PC-9 (cell line): ENCODE measurements around the gene PPY. TPM values are rescaled to one million over a fixed set of nuclear protein-coding genes. Genes with fewer than 3 reads are reported as not detected.
A peak's percentile ranks its signal among the peaks of the same experiment; 100 is the strongest.

Experiments
- BruUV-seq: library from RNA; stranded (reverse); fragments of 400-500 nt; replicated peaks from 2 replicates; lab custom pipeline; 2021; lab: Mats Ljungman, UMichigan
- CTCF ChIA-PET: fragments of 300-600 bp; sonication (Branson Sonifier 250); formaldehyde crosslinking; loops from one replicate; lab custom pipeline; 2022; ENCODE audit warnings: antibody characterized with exemption; lab: Charles Lee
- POLR2A ChIA-PET: fragments of 300-600 bp; sonication (Branson Sonifier 250); formaldehyde crosslinking; loops from one replicate; lab custom pipeline; 2022; ENCODE audit warnings: antibody characterized with exemption; ENCODE audit not compliant: unreplicated experiment; lab: Charles Lee
- DNase-seq, 2 experiments: peaks; one replicate each; pipeline versions ENCODE4 v3.0.0 to v3.0.0-alpha.2; 2015 to 2022; ENCODE audit warnings: mixed read lengths in 1 of 2
- H2AFZ ChIP-seq: fragments of 200-600 bp; sonication (generic); 2 replicates; pipeline ENCODE4 v1.8.1; 2017; ENCODE audit warnings: antibody characterized with exemption
- H3F3A ChIP-seq: fragments of 200-600 bp; sonication (generic); 2 replicates; pipeline ENCODE4 v1.8.1; 2017; ENCODE audit warnings: antibody characterized with exemption, mild to moderate bottlenecking, low read depth; ENCODE audit not compliant: insufficient read depth
- H3K27ac ChIP-seq: fragments of 200-600 bp; sonication (generic); 2 replicates; pipeline ENCODE4 v1.6.1; 2016; ENCODE audit warnings: mixed run types
- H3K27me3 ChIP-seq: fragments of 200-600 bp; sonication (generic); 2 replicates; pipeline ENCODE4 v1.6.1; 2016; ENCODE audit warnings: low read depth, mixed run types; ENCODE audit not compliant: insufficient read depth
- H3K36me3 ChIP-seq: fragments of 200-600 bp; sonication (generic); 2 replicates; pipeline ENCODE4 v1.6.1; 2016; ENCODE audit warnings: low read depth, mixed run types
- H3K4me1 ChIP-seq: fragments of 200-600 bp; sonication (generic); replicated peaks from 2 replicates; pipeline ENCODE4 v1.6.1; 2016; ENCODE audit warnings: mixed run types; ENCODE audit not compliant: insufficient read depth
- H3K4me2 ChIP-seq: fragments of 200-600 bp; sonication (generic); 2 replicates; pipeline ENCODE4 v1.6.1; 2017; ENCODE audit warnings: mixed run types
- H3K4me3 ChIP-seq: fragments of 200-600 bp; sonication (generic); 2 replicates; pipeline ENCODE4 v1.6.1; 2016; ENCODE audit warnings: mixed run types
- H3K79me2 ChIP-seq: fragments of 200-600 bp; sonication (generic); 2 replicates; pipeline ENCODE4 v1.6.1; 2017; ENCODE audit warnings: low read depth, mixed run types
- H3K9me2 ChIP-seq: fragments of 200-600 bp; sonication (generic); 2 replicates; pipeline ENCODE4 v1.8.1; 2017; ENCODE audit warnings: mild to moderate bottlenecking; ENCODE audit not compliant: insufficient read depth
- H3K9me3 ChIP-seq: fragments of 200-600 bp; sonication (generic); 2 replicates; pipeline ENCODE4 v1.8.1; 2016; ENCODE audit warnings: low read depth; ENCODE audit not compliant: insufficient read depth
- H4K20me1 ChIP-seq: fragments of 200-600 bp; sonication (generic); 2 replicates; pipeline ENCODE4 v1.8.1; 2017; ENCODE audit not compliant: insufficient read depth
- CTCF ChIP-seq: fragments of 200-600 bp; sonication (generic); conservative IDR thresholded peaks from 2 replicates; pipeline ENCODE4 v1.6.1; 2017; ENCODE audit warnings: mixed run types, antibody characterized with exemption, mild to moderate bottlenecking, moderate library complexity
- EZH2 ChIP-seq: fragments of 200-600 bp; sonication (generic); IDR thresholded peaks from 2 replicates; pipeline ENCODE4 v1.8.0; 2017; ENCODE audit warnings: antibody characterized with exemption, low read depth
- intact Hi-C: fragments of 100-400 bp; cut with micrococcal nuclease; formaldehyde crosslinking; loops from one replicate; pipeline ENCODE4 v1.10.0; 2022; ENCODE audit not compliant: unreplicated experiment
- total RNA-seq: library from RNA; stranded (reverse); gene quantifications from 2 replicates; pipeline ENCODE4 v1.2.3, GENCODE V29; 2021

The PPY gene
- total RNA-seq, 1 experiment from 2014 or later = not detected

- BruUV-seq = no TSS peak
- peaks cover 23% of the 10 kb centered on the region for H3K27me3 ChIP-seq
- peaks cover 6% of the 10 kb centered on the region; the same call in 1 of the 2 replicates for H3K4me1 ChIP-seq
- no peak overlapping the region for H3K27ac ChIP-seq
- H3K79me2 ChIP-seq = no peaks in the 10 kb centered on the region
- no peaks in the 10 kb centered on the region for H4K20me1 ChIP-seq
- no peak for DNase-seq
- H3K4me3 ChIP-seq = no peak overlapping the region
- POLR2A ChIA-PET = no interaction called here
- H3K36me3 ChIP-seq = no peaks in the 10 kb centered on the region
- intact Hi-C loops = no loop called here
- H3K9me3 ChIP-seq = no peaks in the 10 kb centered on the region
- no peaks in the 10 kb centered on the region for H3K9me2 ChIP-seq
- H2AFZ ChIP-seq = no peak overlapping the region
- H3K4me2 ChIP-seq = no peak overlapping the region
- TF ChIP-seq EZH2 (no peak), CTCF (no peak)
- CTCF ChIA-PET = no interaction called here
- no peaks in the 10 kb centered on the region for H3F3A ChIP-seq
These were observed 40.3 kb downstream of the PPY start for GRCh38 chr17:43901861-43902589.

GRCh38 chr17:43900858-43901754 lies 41.2 kb downstream of the PPY start:
- peaks cover 6% of the 10 kb centered on the region; the same call in 1 of the 2 replicates for H3K4me1 ChIP-seq
- no peaks in the 10 kb centered on the region for H3K36me3 ChIP-seq
- H3F3A ChIP-seq = no peaks in the 10 kb centered on the region
- peak overlapping the region; percentile 64 for H3K4me3 ChIP-seq
- H3K79me2 ChIP-seq = no peaks in the 10 kb centered on the region
- no TSS peak for BruUV-seq
- ChIA-PET CTCF (no interaction called here), POLR2A (no interaction called here)
- TF ChIP-seq CTCF = no peak
- TF ChIP-seq EZH2 = no peak
- no peak overlapping the region for H3K27ac ChIP-seq
- peaks cover 18% of the 10 kb centered on the region for H3K27me3 ChIP-seq
- intact Hi-C loops = no loop called here
- no peaks in the 10 kb centered on the region for H3K9me3 ChIP-seq
- H2AFZ ChIP-seq = peak overlapping the region; percentile 79; the same call in 1 of the 2 replicates
- DNase-seq = no peak
- peak overlapping the region; percentile 87 for H3K4me2 ChIP-seq
- H4K20me1 ChIP-seq = no peaks in the 10 kb centered on the region
- no peaks in the 10 kb centered on the region for H3K9me2 ChIP-seq

GRCh38 chr17:43900183-43900857 lies 42.0 kb downstream of the PPY start:
- no TSS peak for BruUV-seq
- Histone ChIP-seq H4K20me1 (no peaks in the 10 kb centered on the region), H3K9me3 (no peaks in the 10 kb centered on the region), H3K4me2 (peak overlapping the region; percentile 87), H3K36me3 (no peaks in the 10 kb centered on the region), H3F3A (no peaks in the 10 kb centered on the region), H3K27me3 (peaks cover 14% of the 10 kb centered on the region; the same call in 1 of the 2 replicates), H2AFZ (peak overlapping the region; percentile 79), H3K79me2 (no peaks in the 10 kb centered on the region), H3K9me2 (no peaks in the 10 kb centered on the region), H3K27ac (no peak overlapping the region), H3K4me1 (peaks cover 6% of the 10 kb centered on the region; the same call in 1 of the 2 replicates), H3K4me3 (peak overlapping the region; percentile 64)
- peak; percentile 60 to 82 for DNase-seq
- POLR2A ChIA-PET = no interaction called here
- TF ChIP-seq EZH2 (no peak), CTCF (no peak)
- CTCF ChIA-PET = no interaction called here
- intact Hi-C loops = no loop called here
